ENCODE data around the gene PALM2AKAP2. TPM values are rescaled to one million over a fixed set of nuclear protein-coding genes. Genes with fewer than 3 reads are reported as not detected.
A peak's percentile ranks its signal among the peaks of the same experiment; 100 is the strongest.

Gene PALM2AKAP2
- total RNA-seq, 1 donor from 2014 or later = 52.7 TPM

DNA sequence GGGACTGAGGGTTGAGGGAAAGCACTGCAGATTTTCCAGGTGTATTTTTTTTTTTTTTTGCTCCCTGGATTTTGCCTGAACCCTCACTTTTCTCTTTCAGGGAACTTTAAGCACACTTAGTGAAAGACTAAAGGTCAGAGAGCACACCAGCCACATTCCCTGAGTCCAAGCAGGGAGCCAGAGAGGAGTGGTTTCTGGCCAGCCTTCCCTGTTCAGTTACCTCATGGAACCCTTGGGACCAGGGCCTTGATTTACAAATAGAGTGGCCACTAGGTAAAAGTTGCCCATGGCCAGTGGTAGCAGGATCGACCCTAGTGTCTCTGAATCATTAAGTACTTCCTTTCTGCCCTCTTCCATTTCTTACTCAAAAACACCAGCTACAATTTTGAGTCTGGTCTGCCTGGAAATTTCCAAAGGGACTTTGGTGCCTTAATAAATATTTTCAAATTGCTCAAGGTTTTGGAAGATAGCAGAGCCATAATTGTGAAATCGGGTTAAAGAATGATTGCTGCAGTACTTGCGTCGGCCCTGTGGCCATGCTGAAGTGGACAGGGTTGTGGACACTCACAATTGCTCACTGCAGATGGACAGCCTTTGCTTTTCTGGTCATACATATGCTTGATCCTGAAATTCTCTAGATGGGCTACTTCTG is 14.5 kb downstream of the PALM2AKAP2 start:
- no peak for DNase-seq (ENCODE audit: low spot score)
- Mint-ChIP-seq H3K36me3 (ENCODE audit: low read depth) (no peaks in the 10 kb centered on the region), H3K4me1 (ENCODE audit: low read depth) (peaks cover 70% of the 10 kb centered on the region), H3K9me3 (ENCODE audit: low read depth) (no peaks in the 10 kb centered on the region), H3K4me3 (ENCODE audit: unreplicated experiment) (no peak overlapping the region), H3K27ac (ENCODE audit: unreplicated experiment) (peak overlapping the region; percentile 37), H3K27me3 (ENCODE audit: low read depth) (no peaks in the 10 kb centered on the region)
- TF ChIP-seq, protein P1, sequence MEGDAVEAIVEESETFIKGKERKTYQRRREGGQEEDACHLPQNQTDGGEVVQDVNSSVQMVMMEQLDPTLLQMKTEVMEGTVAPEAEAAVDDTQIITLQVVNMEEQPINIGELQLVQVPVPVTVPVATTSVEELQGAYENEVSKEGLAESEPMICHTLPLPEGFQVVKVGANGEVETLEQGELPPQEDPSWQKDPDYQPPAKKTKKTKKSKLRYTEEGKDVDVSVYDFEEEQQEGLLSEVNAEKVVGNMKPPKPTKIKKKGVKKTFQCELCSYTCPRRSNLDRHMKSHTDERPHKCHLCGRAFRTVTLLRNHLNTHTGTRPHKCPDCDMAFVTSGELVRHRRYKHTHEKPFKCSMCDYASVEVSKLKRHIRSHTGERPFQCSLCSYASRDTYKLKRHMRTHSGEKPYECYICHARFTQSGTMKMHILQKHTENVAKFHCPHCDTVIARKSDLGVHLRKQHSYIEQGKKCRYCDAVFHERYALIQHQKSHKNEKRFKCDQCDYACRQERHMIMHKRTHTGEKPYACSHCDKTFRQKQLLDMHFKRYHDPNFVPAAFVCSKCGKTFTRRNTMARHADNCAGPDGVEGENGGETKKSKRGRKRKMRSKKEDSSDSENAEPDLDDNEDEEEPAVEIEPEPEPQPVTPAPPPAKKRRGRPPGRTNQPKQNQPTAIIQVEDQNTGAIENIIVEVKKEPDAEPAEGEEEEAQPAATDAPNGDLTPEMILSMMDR (IDR thresholded peaks at IDR 0.05) = no peak

DNA sequence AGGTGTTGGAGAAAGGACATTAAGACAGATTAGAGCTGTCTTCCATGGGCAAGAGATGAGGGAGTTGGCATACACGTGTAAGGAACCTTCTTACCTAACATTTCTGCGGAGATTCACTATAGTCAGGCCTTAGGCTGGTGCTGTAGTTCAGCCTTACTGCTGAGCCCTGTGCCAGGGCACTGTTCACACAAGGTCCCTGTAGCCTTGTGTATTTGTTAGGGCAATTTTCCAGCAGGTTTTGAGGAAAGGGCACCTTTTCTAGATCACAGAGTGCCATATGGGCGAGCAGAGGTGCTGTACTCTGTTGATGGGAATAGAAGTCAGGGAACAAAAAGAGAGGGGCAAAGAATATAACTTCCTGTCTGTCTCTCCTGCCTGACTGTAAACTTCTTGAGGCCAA is 15.6 kb downstream of the PALM2AKAP2 start:
- TF ChIP-seq, protein P1 (IDR thresholded peaks at IDR 0.05) = no peak
- DNase-seq (ENCODE audit: low spot score) = no peak
- H3K27ac Mint-ChIP-seq (ENCODE audit: unreplicated experiment) = no peak overlapping the region
- no peaks in the 10 kb centered on the region for H3K27me3 Mint-ChIP-seq (ENCODE audit: low read depth)
- no peaks in the 10 kb centered on the region for H3K36me3 Mint-ChIP-seq (ENCODE audit: low read depth)
- H3K9me3 Mint-ChIP-seq (ENCODE audit: low read depth) = no peaks in the 10 kb centered on the region
- no peak overlapping the region for H3K4me3 Mint-ChIP-seq (ENCODE audit: unreplicated experiment)
- peaks cover 70% of the 10 kb centered on the region for H3K4me1 Mint-ChIP-seq (ENCODE audit: low read depth)

DNA sequence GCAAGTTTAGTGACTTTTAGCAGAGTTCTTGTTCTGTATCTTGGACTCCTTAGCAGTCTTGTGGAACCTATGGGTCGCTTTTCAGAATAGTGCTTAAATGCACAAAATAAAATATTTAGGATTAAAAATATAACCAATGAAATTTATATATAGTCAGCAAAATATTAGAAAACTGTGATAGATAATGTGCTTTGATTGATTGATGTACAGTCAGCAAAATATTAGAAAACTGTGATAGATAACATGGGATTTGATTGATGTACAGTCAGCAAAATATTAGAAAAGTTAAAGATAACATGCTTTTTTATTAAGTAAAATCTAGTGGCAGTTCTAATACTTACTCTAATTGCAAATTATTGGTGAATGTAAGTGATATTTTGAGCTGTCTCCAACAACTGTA is 16.1 kb downstream of the PALM2AKAP2 start:
- H3K4me1 Mint-ChIP-seq (ENCODE audit: low read depth) = peaks cover 70% of the 10 kb centered on the region
- H3K27me3 Mint-ChIP-seq (ENCODE audit: low read depth) = no peaks in the 10 kb centered on the region
- H3K4me3 Mint-ChIP-seq (ENCODE audit: unreplicated experiment) = no peak overlapping the region
- TF ChIP-seq, protein P1 (IDR thresholded peaks at IDR 0.05) = no peak
- DNase-seq (ENCODE audit: low spot score) = no peak
- no peaks in the 10 kb centered on the region for H3K36me3 Mint-ChIP-seq (ENCODE audit: low read depth)
- H3K9me3 Mint-ChIP-seq (ENCODE audit: low read depth) = no peaks in the 10 kb centered on the region
- no peak overlapping the region for H3K27ac Mint-ChIP-seq (ENCODE audit: unreplicated experiment)

DNA sequence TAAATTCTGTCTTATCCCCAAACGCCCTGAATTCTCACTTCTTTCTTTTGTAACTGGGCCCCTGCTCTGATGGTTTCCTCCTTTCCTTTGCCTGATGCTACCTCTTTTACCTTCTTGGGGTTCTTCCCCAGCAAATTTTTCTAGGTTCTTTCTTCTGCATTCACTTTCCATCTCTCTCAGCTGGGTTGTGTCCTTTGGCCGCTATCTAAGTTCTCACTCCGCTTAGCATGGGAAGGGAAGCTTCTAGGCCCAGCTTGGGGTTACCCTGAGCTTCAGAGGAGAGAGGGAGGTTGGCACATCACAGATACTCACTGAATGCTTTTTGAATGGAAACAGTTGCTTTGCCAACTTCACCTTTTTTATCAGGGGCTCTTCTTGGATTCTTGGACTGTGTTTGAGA is 17.0 kb downstream of the PALM2AKAP2 start:
- Mint-ChIP-seq H3K4me1 (ENCODE audit: low read depth) (peaks cover 61% of the 10 kb centered on the region), H3K27ac (ENCODE audit: unreplicated experiment) (no peak overlapping the region), H3K27me3 (ENCODE audit: low read depth) (no peaks in the 10 kb centered on the region), H3K4me3 (ENCODE audit: unreplicated experiment) (no peak overlapping the region), H3K9me3 (ENCODE audit: low read depth) (no peaks in the 10 kb centered on the region), H3K36me3 (ENCODE audit: low read depth) (no peaks in the 10 kb centered on the region)
- TF ChIP-seq, protein P1 (IDR thresholded peaks at IDR 0.05) = no peak
- DNase-seq (ENCODE audit: low spot score) = no peak

DNA sequence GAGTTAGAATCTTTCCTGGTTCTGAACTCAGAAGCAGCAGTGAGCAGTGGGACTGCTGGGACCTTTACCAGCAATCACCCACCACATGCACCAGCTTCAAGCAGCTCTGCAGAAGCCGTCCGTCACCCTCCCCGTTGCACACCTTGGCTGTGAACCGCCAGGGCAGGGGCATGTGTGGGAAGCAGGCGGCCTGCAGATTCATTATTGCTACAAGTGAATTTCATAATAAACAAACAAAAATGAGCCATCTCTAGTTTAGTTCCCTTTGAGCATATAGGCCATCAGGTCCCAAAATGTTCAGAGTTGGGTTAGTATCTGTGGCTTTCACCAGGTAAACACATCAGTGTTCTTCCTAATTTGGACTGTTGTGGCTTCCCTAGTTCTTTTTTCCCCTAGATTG is 17.5 kb downstream of the PALM2AKAP2 start:
- TF ChIP-seq, protein P1 (IDR thresholded peaks at IDR 0.05) = no peak
- no peak overlapping the region for H3K27ac Mint-ChIP-seq (ENCODE audit: unreplicated experiment)
- H3K4me1 Mint-ChIP-seq (ENCODE audit: low read depth) = peaks cover 56% of the 10 kb centered on the region
- H3K27me3 Mint-ChIP-seq (ENCODE audit: low read depth) = no peaks in the 10 kb centered on the region
- no peak overlapping the region for H3K4me3 Mint-ChIP-seq (ENCODE audit: unreplicated experiment)
- no peaks in the 10 kb centered on the region for H3K9me3 Mint-ChIP-seq (ENCODE audit: low read depth)
- DNase-seq (ENCODE audit: low spot score) = no peak
- no peaks in the 10 kb centered on the region for H3K36me3 Mint-ChIP-seq (ENCODE audit: low read depth)
